HEK293 (cell line): ENCODE results near the gene CRIM1.

ENCODE experiments used
- CTCF ChIA-PET: fragments of 350-600 bp; formaldehyde crosslinking; extraction: SDS; loops from one replicate; lab custom pipeline; 2021; ENCODE audit warnings: antibody characterized with exemption; lab: Yijun Ruan, JAX
- POLR2A ChIA-PET: fragments of 300-600 bp; formaldehyde crosslinking; extraction: SDS; loops from one replicate; lab custom pipeline; 2020; ENCODE audit warnings: antibody characterized with exemption, inconsistent platforms; lab: Yijun Ruan, JAX
- H3K27ac ChIP-seq: fragments of 200-500 bp; sonication (Bioruptor generic); 2 replicates; pipeline ENCODE4 v1.5.1; 2014; ENCODE audit warnings: low read depth, low read length, control low read depth, inconsistent platforms; ENCODE audit errors: extremely low read depth
- H3K36me3 ChIP-seq, 2 experiments: fragments of 200-500 bp in 1 of 2; sonication (Bioruptor generic) in 1 of 2; 1 replicate in 1 of 2; 2 replicates in 1 of 2; pipeline ENCODE4 v1.5.1; 2014 to 2017; ENCODE audit warnings: inconsistent platforms in 2 of 2, low read length in 2 of 2; ENCODE audit not compliant: control insufficient read depth in 2 of 2, insufficient read depth in 1 of 2
- H3K4me1 ChIP-seq: fragments of 200-500 bp; sonication (Bioruptor generic); 2 replicates; pipeline ENCODE4 v1.5.1; 2014; ENCODE audit warnings: mild to moderate bottlenecking, low read length, inconsistent platforms; ENCODE audit not compliant: control insufficient read depth, insufficient read depth
- H3K4me3 ChIP-seq: 2 replicates; pipeline ENCODE4 v1.5.1; 2011; ENCODE audit warnings: low read depth, mild to moderate bottlenecking, control low read depth, low read length, moderate library complexity
- H3K9me3 ChIP-seq: fragments of 200-500 bp; sonication (Bioruptor generic); 2 replicates; pipeline ENCODE4 v1.5.1; 2014; ENCODE audit warnings: low read depth, low read length, inconsistent platforms; ENCODE audit not compliant: control insufficient read depth, insufficient read depth
- GLIS1 ChIP-seq: fragments of 450-650 bp; formaldehyde crosslinking; IDR thresholded peaks from 2 replicates; pipeline ENCODE4 v1.5.1; 2016; ENCODE audit warnings: missing biosample characterization, missing genetic modification characterization
- MEIS1 ChIP-seq: sonication (generic); formaldehyde crosslinking; IDR thresholded peaks from 2 replicates; pipeline ENCODE4 v1.8.1; 2022; ENCODE audit warnings: missing genetic modification reagents, mild to moderate bottlenecking, borderline replicate concordance
- OSR2 ChIP-seq: fragments of 450-650 bp; formaldehyde crosslinking; IDR thresholded peaks from 2 replicates; pipeline ENCODE4 v1.5.1; 2016; ENCODE audit warnings: missing biosample characterization, missing genetic modification characterization
- REPIN1 ChIP-seq: fragments of 450-650 bp; formaldehyde crosslinking; IDR thresholded peaks from 2 replicates; pipeline ENCODE4 v1.5.1; 2017; ENCODE audit warnings: missing biosample characterization, missing genetic modification characterization, low read depth
- SCRT1 ChIP-seq: fragments of 450-650 bp; formaldehyde crosslinking; IDR thresholded peaks from 2 replicates; pipeline ENCODE4 v1.5.1; 2016; ENCODE audit warnings: missing biosample characterization, missing genetic modification characterization, borderline replicate concordance
- ZBTB21 ChIP-seq: fragments of 450-650 bp; formaldehyde crosslinking; IDR thresholded peaks from 2 replicates; pipeline ENCODE4 v1.5.1; 2017; ENCODE audit warnings: missing biosample characterization, missing genetic modification characterization
- ZNF335 ChIP-seq: fragments of 450-650 bp; formaldehyde crosslinking; conservative IDR thresholded peaks from 2 replicates; pipeline ENCODE4 v1.5.1; 2016; ENCODE audit warnings: missing biosample characterization, missing genetic modification characterization
- ZNF394 ChIP-seq: fragments of 450-650 bp; formaldehyde crosslinking; IDR thresholded peaks from 2 replicates; pipeline ENCODE4 v1.5.1; 2016; ENCODE audit warnings: missing biosample characterization, missing genetic modification characterization, mild to moderate bottlenecking, moderate library complexity, borderline replicate concordance
- ZNF514 ChIP-seq: fragments of 450-650 bp; formaldehyde crosslinking; IDR thresholded peaks from 2 replicates; pipeline ENCODE4 v1.5.1; 2016; ENCODE audit warnings: missing biosample characterization, missing genetic modification characterization
- ZNF585B ChIP-seq: fragments of 450-650 bp; formaldehyde crosslinking; IDR thresholded peaks from 2 replicates; pipeline ENCODE4 v1.5.1; 2016; ENCODE audit warnings: missing biosample characterization, missing genetic modification characterization
- ZNF660 ChIP-seq: fragments of 450-650 bp; IDR thresholded peaks from 2 replicates; pipeline ENCODE4 v1.5.1; 2018; ENCODE audit warnings: missing biosample characterization, mild to moderate bottlenecking, missing genetic modification characterization
- ZNF677 ChIP-seq: fragments of 450-650 bp; IDR thresholded peaks from 2 replicates; pipeline ENCODE4 v1.5.0; 2018; ENCODE audit warnings: missing biosample characterization, mild to moderate bottlenecking, missing genetic modification characterization, moderate library complexity
- ZNF792 ChIP-seq: fragments of 450-650 bp; formaldehyde crosslinking; IDR thresholded peaks from 2 replicates; pipeline ENCODE4 v1.5.1; 2016; ENCODE audit warnings: missing biosample characterization, missing genetic modification characterization
- TF ChIP-seq, protein P1 (sequence below): fragments of 450-650 bp; formaldehyde crosslinking; IDR thresholded peaks from 2 replicates; pipeline ENCODE4 v1.5.1; 2016; ENCODE audit warnings: missing biosample characterization, missing genetic modification characterization
- TF ChIP-seq, protein P2 (sequence below): fragments of 450-650 bp; formaldehyde crosslinking; IDR thresholded peaks from 2 replicates; pipeline ENCODE4 v1.5.1; 2016; ENCODE audit warnings: missing biosample characterization, missing genetic modification characterization
- TF ChIP-seq, protein P3 (sequence below): fragments of 450-650 bp; formaldehyde crosslinking; IDR thresholded peaks from 2 replicates; pipeline ENCODE4 v1.5.1; 2016; ENCODE audit warnings: missing biosample characterization, missing genetic modification characterization
- TF ChIP-seq, protein P4 (sequence below): sonication (generic); formaldehyde crosslinking; IDR thresholded peaks from 2 replicates; pipeline ENCODE4 v1.8.1; 2022; ENCODE audit warnings: mild to moderate bottlenecking, moderate library complexity, missing genetic modification reagents

The CRIM1 gene

DNA sequence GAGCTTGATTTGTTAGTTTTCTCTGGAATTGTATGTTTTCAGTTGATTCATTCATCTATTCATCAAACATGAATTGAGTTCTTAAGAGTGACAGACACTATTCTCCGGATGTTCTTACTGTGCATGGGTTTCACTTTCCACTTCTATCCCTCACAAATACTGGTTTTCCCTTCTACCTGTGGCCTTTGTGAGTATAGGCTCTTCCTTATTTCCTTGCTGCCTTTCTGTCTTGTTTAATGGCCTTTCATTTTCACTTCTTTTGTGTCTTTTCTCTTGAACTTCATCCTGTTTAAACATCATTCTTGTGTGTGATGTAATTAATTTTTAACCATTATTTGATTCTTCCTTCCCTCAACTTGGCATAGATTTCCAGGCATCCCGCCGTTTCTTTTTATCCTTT lies 90.7 kb downstream of the CRIM1 start (continued):
- TF ChIP-seq, protein P1, sequence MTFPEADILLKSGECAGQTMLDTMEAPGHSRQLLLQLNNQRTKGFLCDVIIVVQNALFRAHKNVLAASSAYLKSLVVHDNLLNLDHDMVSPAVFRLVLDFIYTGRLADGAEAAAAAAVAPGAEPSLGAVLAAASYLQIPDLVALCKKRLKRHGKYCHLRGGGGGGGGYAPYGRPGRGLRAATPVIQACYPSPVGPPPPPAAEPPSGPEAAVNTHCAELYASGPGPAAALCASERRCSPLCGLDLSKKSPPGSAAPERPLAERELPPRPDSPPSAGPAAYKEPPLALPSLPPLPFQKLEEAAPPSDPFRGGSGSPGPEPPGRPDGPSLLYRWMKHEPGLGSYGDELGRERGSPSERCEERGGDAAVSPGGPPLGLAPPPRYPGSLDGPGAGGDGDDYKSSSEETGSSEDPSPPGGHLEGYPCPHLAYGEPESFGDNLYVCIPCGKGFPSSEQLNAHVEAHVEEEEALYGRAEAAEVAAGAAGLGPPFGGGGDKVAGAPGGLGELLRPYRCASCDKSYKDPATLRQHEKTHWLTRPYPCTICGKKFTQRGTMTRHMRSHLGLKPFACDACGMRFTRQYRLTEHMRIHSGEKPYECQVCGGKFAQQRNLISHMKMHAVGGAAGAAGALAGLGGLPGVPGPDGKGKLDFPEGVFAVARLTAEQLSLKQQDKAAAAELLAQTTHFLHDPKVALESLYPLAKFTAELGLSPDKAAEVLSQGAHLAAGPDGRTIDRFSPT = no peak
- TF ChIP-seq, protein P2, sequence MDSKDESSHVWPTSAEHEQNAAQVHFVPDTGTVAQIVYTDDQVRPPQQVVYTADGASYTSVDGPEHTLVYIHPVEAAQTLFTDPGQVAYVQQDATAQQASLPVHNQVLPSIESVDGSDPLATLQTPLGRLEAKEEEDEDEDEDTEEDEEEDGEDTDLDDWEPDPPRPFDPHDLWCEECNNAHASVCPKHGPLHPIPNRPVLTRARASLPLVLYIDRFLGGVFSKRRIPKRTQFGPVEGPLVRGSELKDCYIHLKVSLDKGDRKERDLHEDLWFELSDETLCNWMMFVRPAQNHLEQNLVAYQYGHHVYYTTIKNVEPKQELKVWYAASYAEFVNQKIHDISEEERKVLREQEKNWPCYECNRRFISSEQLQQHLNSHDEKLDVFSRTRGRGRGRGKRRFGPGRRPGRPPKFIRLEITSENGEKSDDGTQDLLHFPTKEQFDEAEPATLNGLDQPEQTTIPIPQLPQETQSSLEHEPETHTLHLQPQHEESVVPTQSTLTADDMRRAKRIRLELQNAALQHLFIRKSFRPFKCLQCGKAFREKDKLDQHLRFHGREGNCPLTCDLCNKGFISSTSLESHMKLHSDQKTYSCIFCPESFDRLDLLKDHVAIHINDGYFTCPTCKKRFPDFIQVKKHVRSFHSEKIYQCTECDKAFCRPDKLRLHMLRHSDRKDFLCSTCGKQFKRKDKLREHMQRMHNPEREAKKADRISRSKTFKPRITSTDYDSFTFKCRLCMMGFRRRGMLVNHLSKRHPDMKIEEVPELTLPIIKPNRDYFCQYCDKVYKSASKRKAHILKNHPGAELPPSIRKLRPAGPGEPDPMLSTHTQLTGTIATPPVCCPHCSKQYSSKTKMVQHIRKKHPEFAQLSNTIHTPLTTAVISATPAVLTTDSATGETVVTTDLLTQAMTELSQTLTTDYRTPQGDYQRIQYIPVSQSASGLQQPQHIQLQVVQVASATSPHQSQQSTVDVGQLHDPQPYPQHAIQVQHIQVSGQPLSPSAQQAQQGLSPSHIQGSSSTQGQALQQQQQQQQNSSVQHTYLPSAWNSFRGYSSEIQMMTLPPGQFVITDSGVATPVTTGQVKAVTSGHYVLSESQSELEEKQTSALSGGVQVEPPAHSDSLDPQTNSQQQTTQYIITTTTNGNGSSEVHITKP (tag by site-specific recombination) = no peak
- no peak for TF ChIP-seq ZNF660 (tag by site-specific recombination)
- no peak for TF ChIP-seq ZNF335
- TF ChIP-seq GLIS1 (tag by site-specific recombination) = no peak
- TF ChIP-seq, protein P3, sequence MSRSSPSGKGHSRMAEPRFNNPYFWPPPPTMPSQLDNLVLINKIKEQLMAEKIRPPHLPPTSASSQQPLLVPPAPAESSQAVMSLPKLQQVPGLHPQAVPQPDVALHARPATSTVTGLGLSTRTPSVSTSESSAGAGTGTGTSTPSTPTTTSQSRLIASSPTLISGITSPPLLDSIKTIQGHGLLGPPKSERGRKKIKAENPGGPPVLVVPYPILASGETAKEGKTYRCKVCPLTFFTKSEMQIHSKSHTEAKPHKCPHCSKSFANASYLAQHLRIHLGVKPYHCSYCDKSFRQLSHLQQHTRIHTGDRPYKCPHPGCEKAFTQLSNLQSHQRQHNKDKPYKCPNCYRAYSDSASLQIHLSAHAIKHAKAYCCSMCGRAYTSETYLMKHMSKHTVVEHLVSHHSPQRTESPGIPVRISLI (tag by site-specific recombination) = no peak
- no peak for TF ChIP-seq MEIS1
- no peak for TF ChIP-seq REPIN1
- TF ChIP-seq, all 188 proteins: peak for 0

DNA sequence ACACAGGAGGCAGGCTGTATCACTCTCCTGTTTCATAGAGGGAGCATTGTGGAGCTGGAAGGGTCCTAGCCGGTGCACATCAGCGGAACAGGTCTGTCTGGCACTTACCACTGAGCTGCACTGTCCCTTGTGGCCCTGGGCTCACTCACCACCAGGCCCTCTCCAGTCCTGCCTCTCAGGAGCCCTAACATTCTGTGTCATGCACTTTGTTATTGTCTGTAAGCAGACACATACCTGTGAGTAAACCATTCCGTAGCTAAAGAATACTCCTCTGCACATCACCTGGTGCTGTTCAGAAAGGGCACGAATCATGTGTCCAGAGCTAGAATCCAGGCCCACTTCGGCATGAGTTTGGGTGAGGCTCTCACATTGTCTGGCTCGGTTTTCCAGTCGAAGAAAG lies 93.6 kb downstream of the CRIM1 start:
- Histone ChIP-seq H3K4me3 (no peak overlapping the region), H3K36me3 (peaks cover 4 to 50% of the 10 kb centered on the region in 2 experiments; a peak in 1 of 3 replicates), H3K4me1 (no peaks in the 10 kb centered on the region), H3K27ac (no peak overlapping the region), H3K9me3 (no peaks in the 10 kb centered on the region)
- TF ChIP-seq ZNF792 (no peak), ZNF514 (tag by site-specific recombination) (no peak), OSR2 (tag by site-specific recombination) (no peak), ZNF394 (tag by site-specific recombination) (no peak), ZBTB21 (tag by site-specific recombination) (no peak), SCRT1 (tag by site-specific recombination) (no peak), ZNF677 (tag by site-specific recombination) (no peak), ZNF585B (tag by site-specific recombination) (no peak)
- TF ChIP-seq, protein P4, sequence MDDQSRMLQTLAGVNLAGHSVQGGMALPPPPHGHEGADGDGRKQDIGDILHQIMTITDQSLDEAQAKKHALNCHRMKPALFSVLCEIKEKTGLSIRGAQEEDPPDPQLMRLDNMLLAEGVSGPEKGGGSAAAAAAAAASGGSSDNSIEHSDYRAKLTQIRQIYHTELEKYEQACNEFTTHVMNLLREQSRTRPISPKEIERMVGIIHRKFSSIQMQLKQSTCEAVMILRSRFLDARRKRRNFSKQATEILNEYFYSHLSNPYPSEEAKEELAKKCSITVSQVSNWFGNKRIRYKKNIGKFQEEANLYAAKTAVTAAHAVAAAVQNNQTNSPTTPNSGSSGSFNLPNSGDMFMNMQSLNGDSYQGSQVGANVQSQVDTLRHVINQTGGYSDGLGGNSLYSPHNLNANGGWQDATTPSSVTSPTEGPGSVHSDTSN (CRISPR knock-in tag) = no peak
- CTCF ChIA-PET = interaction anchor here (2.0 to 2.5 kb wide), 2 partner anchors 11 to 96 kb away, joined by 5 to 18 read pairs; no protein-coding TSS in a partner anchor
- POLR2A ChIA-PET = interaction anchor here (1.0 to 1.1 kb wide), 2 partner anchors 92 to 94 kb away, joined by 3 read pairs; no protein-coding TSS in a partner anchor
